ENCODE data around the gene ABITRAM.
"Not testable (repeated sequence)": the region's sequence is repeated elsewhere in the genome, so short reads cannot be mapped to it uniquely, and the experiment has no call there.

Gene ABITRAM

DNA sequence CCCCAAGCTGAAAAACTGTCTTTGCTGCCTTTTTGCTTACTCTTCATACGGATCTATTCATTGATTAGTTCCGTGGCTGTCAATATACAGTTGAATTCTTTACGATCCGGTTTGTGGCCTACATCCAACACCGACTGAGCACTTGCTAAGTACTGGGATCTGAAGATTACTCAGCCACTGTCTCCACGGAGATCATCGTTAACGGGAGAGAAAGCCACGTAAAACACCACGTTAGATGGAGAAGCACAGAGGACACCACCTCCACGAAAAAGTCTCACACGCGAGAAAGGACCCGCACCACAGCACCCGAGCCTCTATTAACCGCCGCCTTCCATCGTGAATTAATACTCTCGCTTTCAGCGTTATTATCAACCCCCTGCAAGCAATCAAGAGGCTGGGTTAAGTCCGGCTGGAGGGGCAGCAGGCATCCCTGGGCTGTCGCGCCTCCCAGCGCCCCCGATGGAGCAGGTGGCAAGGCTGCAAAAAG is 926 bp upstream of the ABITRAM start:
- DNase-seq = no peak

DNA sequence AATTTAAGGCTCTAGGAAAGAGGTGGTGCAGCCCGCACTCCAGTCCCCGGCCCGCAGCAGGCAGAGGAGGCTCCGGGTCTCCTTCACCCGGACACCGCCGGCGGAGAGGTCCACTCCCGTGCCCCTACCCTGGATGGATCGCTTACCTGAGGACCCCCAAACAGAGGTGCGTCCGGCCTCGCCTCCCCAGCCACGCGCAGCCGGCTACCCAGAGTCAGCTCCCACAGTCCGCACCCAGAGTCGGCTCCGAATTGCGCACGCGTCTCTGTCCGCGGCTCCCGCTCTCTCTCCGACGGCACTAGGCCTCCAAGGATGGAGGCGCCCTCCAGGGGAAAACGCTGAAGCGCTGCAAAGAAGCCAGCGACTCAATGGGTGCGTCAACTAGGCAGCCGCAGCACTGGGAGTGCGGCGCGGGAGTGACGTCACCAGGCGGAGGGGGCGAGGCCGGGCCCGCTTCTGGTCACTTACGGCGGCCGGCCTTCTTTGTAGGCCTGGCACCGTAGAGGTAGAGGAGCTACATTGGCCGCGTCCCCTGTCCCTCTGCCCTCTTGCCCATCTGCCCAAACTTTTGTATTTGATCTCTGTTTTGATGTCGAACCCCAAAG is 380 bp upstream of the ABITRAM start, which contains the start of gene ELP1:
Gene ELP1 (minus strand): TSS at position 407 of the 605 bp plus-strand sequence. CDS start 2,978 bp downstream, outside the sequence.
- DNase-seq = peak; percentile 94

DNA sequence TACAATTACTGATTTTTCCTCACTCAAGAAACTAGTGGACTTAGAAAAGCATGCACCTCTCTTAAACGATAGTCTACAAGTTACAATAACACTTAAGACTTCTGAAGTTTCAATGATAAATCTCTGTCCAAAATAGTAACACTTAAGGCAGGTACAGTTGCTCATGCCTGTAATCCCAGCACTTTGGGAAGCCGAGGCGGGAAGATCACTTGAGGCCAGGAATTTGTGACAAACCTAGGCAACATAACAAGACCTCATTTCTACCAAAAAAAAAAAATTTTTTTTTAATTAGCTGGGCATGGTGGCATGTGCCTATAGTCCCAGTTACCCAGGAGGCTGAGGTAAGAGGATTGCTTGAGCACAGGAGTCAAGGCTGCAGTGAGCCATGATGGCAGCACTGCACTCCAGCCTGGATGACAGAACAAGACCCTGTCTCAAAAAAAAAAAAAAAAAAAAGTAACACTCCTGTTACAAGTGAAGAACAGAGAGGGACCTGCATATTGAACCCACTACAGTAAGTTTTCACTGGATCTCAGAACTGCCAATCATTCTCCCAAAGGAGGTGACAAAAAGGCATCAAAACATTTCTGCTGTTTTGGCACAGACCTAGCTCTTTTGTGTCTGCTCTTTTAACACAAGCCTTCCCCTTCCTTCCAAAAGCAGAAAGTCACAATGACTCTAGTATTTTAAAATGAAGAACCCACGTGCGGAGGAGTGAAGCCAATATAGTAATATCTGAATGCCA is 3.5 kb downstream of the ABITRAM start:
- no peak for DNase-seq

DNA sequence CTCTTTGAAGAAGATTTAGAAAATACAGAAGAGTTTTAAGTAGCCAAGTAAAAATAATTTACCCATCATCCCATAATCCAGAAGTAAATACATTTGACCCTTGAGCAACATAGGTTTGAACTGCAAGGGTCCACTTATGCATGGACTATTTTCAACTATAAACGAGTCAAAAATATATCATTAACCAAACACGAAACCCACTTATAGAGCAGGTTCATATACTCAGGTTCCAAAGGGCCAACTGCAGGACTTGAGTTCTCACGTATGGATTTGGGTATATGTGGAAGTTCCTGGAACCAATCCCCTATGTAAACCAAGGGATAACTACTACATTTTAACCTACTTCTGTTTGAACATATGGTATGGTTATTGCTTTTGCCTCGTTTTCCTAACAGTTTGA is 5.8 kb downstream of the ABITRAM start:
- no peak for DNase-seq

DNA sequence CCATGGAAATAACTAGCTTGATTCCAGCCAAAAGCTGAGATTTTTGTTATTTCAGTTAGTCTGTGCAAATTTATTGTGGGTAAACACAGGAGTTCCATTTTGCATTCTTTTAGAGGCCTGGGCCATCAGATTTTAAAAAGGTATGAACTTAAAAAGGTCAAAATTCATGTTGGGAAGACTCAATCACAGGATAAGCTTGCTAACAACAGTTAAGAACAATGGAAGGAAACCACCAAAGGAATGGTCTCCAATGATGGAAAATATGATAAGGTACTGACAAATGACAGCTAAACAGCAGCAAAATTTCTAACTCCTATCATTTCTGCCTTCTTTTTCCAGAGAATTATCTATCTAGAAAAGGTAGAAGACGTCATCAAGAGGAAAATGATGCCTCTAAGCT is 16.0 kb downstream of the ABITRAM start:
- DNase-seq = no peak

DNA sequence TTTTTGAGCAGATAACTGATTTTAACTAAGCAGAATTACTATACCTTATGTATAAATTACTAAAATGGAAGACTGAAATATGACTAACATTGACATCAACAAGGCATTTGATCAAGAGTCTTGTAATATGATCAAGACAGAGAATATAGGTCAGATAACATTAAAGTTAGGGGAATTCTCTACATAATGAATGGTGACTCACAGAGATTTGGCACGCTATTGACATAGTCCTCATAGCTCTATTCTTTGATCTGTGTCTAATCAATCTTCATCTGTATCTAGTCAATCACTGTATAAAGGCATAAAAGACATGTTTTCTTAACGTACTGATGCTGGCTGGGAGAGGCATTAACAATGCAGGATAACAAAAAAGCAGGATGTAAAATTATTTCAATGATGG is 17.4 kb downstream of the ABITRAM start:
- no peak for DNase-seq

DNA sequence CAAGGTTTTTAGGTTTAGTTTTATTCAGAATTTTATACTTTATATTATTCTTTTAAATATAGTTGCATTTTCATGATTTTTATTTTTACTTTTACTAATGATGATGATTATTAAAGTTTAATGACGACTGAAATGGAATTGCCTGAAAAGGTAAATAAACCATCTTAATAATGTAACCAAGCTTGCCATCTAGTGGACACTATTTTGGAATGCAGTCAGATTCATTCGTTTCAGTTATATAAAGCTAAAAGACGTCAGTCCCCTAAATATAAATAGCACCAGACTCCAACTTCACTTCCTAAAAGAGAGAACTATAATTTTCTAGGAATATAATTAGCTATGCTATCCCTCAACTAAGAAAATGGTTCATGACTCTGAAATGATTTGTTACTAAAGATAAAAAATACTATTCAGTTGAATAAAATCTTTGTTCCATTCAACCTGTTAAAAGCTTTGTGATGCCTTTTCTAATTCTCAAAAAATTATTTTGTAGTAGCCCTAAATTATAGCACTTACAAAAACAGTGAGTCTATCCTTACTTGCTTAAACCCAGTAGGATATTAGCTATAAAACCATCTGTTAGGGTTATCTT is 19.9 kb downstream of the ABITRAM start:
- DNase-seq = no peak

DNA sequence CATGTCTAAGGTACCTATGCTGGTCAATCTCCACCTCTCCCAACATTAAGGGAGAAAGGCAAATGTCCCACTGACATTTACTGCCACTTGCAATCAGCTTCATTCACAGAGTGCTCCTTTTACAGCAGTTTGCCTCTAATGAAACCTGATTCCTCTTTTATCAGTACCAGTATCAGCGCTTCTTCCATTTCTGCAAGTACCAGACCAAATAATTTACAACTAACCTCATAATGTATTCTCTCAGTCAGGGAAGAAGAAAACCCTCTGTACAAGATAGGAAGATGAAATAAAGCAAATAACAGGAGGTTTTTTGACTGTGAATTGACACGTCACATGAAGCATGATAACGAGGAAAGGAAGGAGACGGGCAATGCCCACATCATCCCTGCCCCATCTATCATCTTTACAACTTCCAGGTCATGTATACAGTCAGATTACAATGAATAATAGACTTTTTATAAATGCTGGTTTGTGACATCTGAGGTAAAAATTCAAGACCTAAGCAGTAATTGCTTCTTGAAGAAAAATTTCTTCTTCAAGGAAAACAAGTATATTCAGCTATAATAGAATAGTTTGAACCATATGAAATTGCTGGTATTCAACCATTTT is 21.9 kb downstream of the ABITRAM start:
- no peak for DNase-seq

DNA sequence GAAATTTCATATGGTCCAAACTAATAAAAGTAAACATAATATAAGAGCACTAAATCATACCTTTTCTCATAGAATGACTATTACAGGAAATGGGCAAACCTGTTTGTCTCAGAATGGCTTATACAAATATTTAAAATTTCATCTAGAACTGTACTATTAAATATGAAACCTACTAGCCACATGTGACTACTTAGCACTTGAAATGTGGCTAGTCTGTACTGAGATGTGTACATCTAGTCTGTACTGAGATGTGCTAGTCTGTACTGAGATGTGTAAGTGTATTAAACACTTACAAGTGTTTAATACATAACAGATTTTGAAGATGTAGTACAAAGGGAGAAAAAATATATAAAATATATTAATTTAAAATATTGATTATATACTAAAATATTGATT is 22.4 kb downstream of the ABITRAM start:
- no peak for DNase-seq

DNA sequence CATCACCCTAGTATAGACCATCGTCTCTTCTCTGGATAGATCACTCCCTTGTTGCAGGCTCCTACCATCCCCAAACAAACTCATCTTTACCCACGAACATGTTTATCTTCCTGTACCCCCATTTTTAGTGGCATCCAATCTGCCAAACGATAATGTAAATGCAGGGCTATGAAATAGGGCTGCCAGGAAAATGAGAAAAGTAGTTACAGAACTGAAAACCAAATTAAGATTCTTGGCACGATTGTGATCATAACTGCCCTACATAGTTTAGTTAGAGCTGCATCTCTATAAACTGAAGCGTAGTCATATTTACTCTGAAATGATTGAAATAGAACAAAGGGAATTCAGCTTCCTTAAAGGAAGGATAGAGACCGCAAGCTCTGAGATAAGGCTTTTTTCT is 26.1 kb downstream of the ABITRAM start:
- DNase-seq = no peak

DNA sequence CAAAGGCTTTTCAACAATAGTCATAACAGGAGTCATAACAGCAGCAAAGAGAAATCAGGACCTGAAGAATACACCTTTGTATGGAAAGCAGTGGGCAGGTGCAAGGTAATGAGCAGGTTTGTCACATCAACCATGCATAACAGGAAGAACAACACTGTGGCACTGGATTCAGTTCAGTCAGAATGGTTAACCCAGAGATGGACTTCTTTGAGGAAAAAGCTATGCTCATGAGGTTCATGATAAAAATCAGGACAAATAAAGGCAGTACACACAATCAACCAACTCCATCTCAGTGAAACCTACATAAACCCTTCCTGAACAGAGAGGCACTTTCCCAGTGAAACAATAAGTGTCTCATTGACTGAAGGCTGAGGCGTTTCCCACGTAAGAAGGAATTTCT is 27.0 kb downstream of the ABITRAM start:
- no peak for DNase-seq

DNA sequence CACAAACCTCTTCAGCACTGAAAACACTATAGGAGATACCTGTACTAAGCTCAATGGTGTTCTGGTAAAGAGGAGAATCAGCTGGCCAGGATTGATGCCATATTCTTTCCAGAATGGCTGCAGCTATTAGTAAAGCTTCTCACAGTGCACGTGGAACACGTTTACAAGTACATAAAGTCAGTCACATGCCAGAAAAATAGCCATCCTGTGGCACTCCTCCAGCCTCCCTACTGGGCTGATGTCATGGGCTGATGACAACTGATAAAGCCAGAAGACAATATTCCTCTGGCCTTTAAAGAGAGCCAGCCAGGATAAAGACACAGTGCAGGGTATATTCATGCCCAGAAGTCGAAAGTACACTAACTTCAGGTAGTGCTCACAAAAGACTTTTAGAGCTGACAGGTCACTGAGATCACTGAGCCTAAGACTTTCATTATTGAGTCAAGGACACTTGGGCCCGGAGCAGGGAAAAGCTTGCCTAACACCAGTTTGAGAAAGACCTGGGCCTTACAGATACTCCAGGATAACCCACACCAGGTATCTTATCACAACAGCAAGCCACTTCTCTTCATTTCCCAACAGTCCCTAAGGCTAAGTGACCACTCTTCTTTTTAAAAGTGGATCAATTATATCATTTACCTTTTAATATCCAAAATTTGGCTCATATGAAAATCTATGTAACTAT is 29.4 kb downstream of the ABITRAM start:
- DNase-seq = no peak

DNA sequence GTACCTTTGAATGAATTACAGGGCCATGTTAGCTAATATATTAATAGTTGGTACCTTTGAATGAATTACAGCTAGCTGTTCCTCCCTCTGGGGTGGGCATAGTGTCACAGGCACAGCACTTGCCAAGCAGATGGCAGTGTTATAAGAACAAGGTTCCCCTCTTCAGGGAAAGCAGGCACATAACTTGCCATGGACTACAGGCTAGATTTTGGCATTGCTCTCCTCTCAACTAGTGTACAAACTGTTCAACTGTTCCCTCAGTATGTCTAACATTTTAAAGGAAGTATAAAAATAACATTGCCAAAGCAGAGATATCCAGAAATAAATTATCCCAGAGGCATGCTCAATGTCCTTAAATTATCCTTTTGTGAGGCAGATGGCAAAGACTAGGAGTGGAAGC is 33.7 kb downstream of the ABITRAM start:
- DNase-seq = no peak

DNA sequence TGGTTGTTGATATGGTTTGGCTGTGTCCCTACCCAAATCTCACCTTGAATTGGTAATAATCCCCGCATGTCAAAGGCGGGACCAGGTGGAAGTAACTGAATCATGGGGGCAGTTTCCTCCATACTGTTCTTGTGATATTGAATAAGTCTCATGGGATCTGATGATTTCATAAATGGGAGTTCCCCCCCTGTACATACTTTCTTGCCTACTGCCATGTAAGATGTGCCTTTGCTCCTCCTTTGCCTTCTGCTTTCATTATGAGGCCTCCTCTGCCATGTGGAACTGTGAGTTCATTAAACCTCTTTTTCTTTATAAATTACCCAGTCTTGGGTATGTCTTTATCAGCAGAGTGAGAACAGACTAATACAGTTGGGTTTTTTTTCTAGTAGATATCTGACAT is 37.2 kb downstream of the ABITRAM start:
- DNase-seq = not testable (repeated sequence)

DNA sequence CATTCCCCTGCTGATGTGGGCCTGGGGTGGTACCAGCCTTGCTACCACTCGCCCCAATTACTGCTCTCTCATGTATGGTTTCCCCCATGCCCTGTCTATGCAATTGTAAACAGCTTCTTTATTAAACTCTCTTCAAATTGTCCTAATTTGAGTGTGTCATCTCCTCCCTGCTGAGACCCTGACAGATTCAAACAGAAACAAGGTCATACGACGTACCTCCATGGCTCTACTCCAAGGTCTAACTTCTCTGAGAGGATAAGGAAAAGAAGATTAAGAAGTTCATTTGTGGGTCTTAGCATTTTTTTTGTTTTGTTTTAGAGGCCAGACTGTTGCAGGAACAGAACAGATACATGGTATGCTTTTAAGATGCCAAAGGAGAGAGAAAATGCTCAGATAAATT is 38.0 kb downstream of the ABITRAM start:
- no peak for DNase-seq

DNA sequence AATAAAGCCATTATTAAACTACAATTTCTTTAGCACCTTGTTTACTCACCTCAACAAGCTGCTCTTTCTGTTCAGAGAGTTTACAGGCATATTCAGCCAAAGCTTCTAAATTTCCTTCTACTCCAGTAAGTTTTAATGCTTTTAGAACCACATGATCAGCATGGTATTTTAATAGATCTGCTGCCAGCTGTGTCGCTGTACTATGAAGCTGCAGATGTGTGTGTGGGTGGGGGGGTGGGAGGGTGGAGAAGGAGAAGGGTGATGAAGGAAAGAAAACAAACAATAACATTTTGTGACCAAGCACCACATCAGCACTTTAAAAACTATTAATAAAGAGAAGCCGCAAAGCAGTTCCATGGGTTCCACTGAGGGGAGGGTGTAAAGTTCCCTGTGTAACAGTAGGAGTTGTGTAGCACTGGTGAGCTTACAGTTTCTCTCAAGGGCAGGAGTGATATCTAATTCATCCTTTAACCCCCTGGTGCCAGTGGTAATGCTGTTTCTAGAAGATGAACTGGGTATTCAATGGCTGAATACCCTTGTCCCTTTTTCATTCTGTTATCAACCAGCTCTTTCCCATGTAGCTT is 38.5 kb downstream of the ABITRAM start:
- DNase-seq = peak; percentile 34

DNA sequence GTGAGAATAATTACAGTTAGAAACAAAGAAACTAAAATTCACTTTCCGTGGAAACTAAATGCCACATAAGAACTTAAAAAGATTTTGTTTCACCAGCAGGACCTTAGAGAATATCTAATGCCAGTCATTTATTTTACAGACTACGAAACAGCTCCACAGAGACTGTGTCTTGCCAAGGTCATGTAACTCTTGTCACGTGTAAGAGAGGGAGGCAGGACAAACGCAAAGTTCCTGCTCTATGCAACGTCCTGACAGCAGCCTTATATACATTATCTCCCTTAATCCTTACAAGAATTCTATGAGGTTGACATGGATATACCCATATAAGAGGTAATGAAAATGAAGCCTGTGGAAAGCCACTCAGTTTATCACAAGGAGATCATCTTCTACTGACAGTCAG is 39.7 kb downstream of the ABITRAM start:
- DNase-seq = no peak

DNA sequence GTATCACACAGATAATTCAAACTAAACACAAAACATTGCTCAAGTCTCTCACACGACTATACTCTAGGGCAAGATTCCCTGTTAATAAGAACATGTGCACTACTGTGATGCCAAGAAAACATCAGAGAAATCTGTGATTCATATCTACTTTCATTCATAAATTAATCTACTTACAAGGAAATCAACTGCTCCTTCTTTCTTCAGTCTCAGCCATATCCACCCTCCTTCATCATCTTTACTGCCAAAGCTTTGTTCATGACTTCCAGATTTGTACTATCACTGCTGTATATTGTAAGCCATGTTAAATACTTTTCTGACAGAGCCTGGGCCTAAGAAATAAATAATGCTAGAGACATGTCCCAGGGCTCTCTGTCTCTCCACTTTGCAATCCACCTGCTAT is 44.0 kb downstream of the ABITRAM start:
- no peak for DNase-seq

DNA sequence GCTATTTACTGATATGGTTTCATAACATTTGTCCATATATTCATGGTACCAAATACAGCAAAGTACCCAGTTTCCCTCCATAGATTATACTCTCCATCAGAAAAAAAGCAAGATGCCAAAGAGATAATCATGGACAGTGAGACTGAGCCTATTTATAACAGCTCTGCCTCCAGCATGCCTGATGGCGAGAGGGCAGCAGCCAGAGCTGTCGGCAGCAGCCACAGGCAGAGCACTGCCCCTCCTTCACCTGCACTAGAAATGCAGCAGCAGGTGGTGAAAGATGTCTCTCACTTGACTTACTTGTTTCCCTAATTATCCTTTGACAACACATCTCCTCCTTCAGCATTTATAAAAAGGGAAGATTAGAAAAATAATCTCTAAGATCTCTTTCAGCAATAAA is 46.7 kb downstream of the ABITRAM start:
- no peak for DNase-seq

DNA sequence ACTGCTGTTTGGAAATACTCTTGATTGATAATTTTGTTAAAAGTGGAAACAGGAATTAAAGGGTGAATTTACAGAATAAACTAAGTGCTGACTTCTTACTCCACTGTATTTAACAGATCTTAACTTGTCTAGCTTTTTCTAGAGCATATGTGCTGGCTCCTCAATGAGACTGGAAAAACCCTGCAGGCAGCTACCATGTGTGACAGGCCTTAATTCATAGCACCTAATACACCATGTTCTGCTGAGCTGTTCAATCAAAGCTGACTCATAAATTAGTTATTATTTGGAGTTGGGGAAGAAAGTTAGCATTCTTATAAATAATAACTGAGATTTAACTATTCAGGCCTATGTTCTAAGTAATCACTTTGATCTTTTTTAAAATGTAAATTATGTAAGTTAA is 49.7 kb downstream of the ABITRAM start:
- DNase-seq = no peak

All from left hindlimb (tissue), 1 donor.